ENCODE measurements around the gene FBXO28.

The FBXO28 gene

GRCh38 chr1:224096773-224097172 is 17.1 kb upstream of the FBXO28 start:
- Histone ChIP-seq H3K4me3 (ENCODE audit: low read depth in 1 of 2, low read length in 1 of 2) (no peak overlapping the region), H3K27ac (no peak overlapping the region), H3K4me1 (ENCODE audit: control insufficient read depth in 1 of 2, insufficient read depth in 1 of 2, low read depth in 1 of 2, low read length in 1 of 2) (no peaks in the 10 kb centered on the region), H3K9me3 (no peaks in the 10 kb centered on the region), H3K36me3 (no peaks in the 10 kb centered on the region), H3K27me3 (peaks cover 13% of the 10 kb centered on the region)
- no peak for TF ChIP-seq CTCF (IDR thresholded peaks at IDR 0.05)

GRCh38 chr1:224098007-224098406 is 15.9 kb upstream of the FBXO28 start:
- TF ChIP-seq CTCF (IDR thresholded peaks at IDR 0.05): no peak

GRCh38 chr1:224106568-224107281 is 7.2 kb upstream of the FBXO28 start:
- no peak for TF ChIP-seq CTCF (IDR thresholded peaks at IDR 0.05)
- Histone ChIP-seq H3K4me3 (ENCODE audit: low read depth in 1 of 2, low read length in 1 of 2) (no peak overlapping the region), H3K27ac (no peak overlapping the region), H3K9me3 (no peaks in the 10 kb centered on the region), H3K4me1 (ENCODE audit: control insufficient read depth in 1 of 2, insufficient read depth in 1 of 2, low read depth in 1 of 2, low read length in 1 of 2) (no peaks in the 10 kb centered on the region), H3K27me3 (peaks cover 10% of the 10 kb centered on the region), H3K36me3 (no peaks in the 10 kb centered on the region)

More at GRCh38 chr1:224098007-224098406, 15.9 kb upstream of the FBXO28 start:
- Histone ChIP-seq H3K27ac (no peak overlapping the region), H3K4me3 (ENCODE audit: low read depth in 1 of 2, low read length in 1 of 2) (no peak overlapping the region), H3K36me3 (no peaks in the 10 kb centered on the region), H3K4me1 (ENCODE audit: control insufficient read depth in 1 of 2, insufficient read depth in 1 of 2, low read depth in 1 of 2, low read length in 1 of 2) (no peaks in the 10 kb centered on the region), H3K9me3 (no peaks in the 10 kb centered on the region), H3K27me3 (peaks cover 13% of the 10 kb centered on the region)

- peaks cover 10% of the 10 kb centered on the region for H3K27me3 ChIP-seq
- no peak for TF ChIP-seq CTCF (IDR thresholded peaks at IDR 0.05)
- no peak overlapping the region for H3K4me3 ChIP-seq (ENCODE audit: low read depth in 1 of 2, low read length in 1 of 2)
- H3K9me3 ChIP-seq: no peaks in the 10 kb centered on the region
- no peaks in the 10 kb centered on the region for H3K4me1 ChIP-seq (ENCODE audit: control insufficient read depth in 1 of 2, insufficient read depth in 1 of 2, low read depth in 1 of 2, low read length in 1 of 2)
- H3K36me3 ChIP-seq: no peaks in the 10 kb centered on the region
- H3K27ac ChIP-seq: no peak overlapping the region
Measured at GRCh38 chr1:224107282-224107625, 6.7 kb upstream of the FBXO28 start.

- Histone ChIP-seq H3K9me3 (no peaks in the 10 kb centered on the region), H3K27ac (no peak overlapping the region), H3K4me3 (ENCODE audit: low read depth in 1 of 2, low read length in 1 of 2) (no peak overlapping the region), H3K36me3 (no peaks in the 10 kb centered on the region), H3K4me1 (ENCODE audit: control insufficient read depth in 1 of 2, insufficient read depth in 1 of 2, low read depth in 1 of 2, low read length in 1 of 2) (peaks cover 5 to 6% of the 10 kb centered on the region in 2 experiments), H3K27me3 (peaks cover 10% of the 10 kb centered on the region)
- no peak for TF ChIP-seq CTCF (IDR thresholded peaks at IDR 0.05)
Measured at GRCh38 chr1:224108991-224109390, 4.9 kb upstream of the FBXO28 start.

All from neutrophil (primary cell).